ENCODE measurements around the gene ACP4. TPM values are rescaled to one million over a fixed set of nuclear protein-coding genes. Genes with fewer than 3 reads are reported as not detected.
A peak's percentile ranks its signal among the peaks of the same experiment; 100 is the strongest.

Gene ACP4
- total and polyA plus RNA-seq, 2 experiments from 2014 or later, result not detected

GRCh38 chr19:50838239-50838638 is 48.0 kb downstream of the ACP4 start:
- Histone ChIP-seq H3K9me2 (replicated peaks; ENCODE audit: insufficient read depth) (no peaks in the 10 kb centered on the region), H3K9me3 (ENCODE audit: low read depth) (no peaks in the 10 kb centered on the region), H2AFZ (no peak overlapping the region), H3K79me2 (no peaks in the 10 kb centered on the region), H3K36me3 (replicated peaks; ENCODE audit: insufficient read depth, low read depth) (no peaks in the 10 kb centered on the region), H3K27me3 (peaks cover 8% of the 10 kb centered on the region), H3K27ac (no peak overlapping the region), H4K20me1 (ENCODE audit: insufficient read depth, poor library complexity, severe bottlenecking) (no peaks in the 10 kb centered on the region), H3K4me2 (no peak overlapping the region), H3K4me1 (ENCODE audit: insufficient read depth) (peaks cover 6% of the 10 kb centered on the region), H3K4me3 (no peak overlapping the region)
- 23% methylated on average over 6 of the region's 6 CpGs for WGBS (ENCODE audit: low lambda C conversion rate, missing lambda C conversion rate)
- peak; percentile 10 for TF ChIP-seq CTCF (IDR thresholded peaks at IDR 0.05; ENCODE audit: poor library complexity)
- TF ChIP-seq EZH2phosphoT487 (IDR thresholded peaks at IDR 0.05; ENCODE audit: low read depth, severe bottlenecking, unreplicated experiment), result no peak
- DNase-seq (ENCODE audit: low spot score), result no peak

GRCh38 chr19:50839712-50840655 is 49.8 kb downstream of the ACP4 start:
- Histone ChIP-seq H3K79me2 (no peaks in the 10 kb centered on the region), H3K4me3 (no peak overlapping the region), H3K27me3 (peaks cover 14% of the 10 kb centered on the region), H4K20me1 (ENCODE audit: insufficient read depth, poor library complexity, severe bottlenecking) (no peaks in the 10 kb centered on the region), H2AFZ (no peak overlapping the region), H3K27ac (no peak overlapping the region), H3K36me3 (replicated peaks; ENCODE audit: insufficient read depth, low read depth) (no peaks in the 10 kb centered on the region), H3K9me3 (ENCODE audit: low read depth) (no peaks in the 10 kb centered on the region), H3K4me2 (no peak overlapping the region), H3K4me1 (ENCODE audit: insufficient read depth) (peaks cover 6% of the 10 kb centered on the region), H3K9me2 (replicated peaks; ENCODE audit: insufficient read depth) (no peaks in the 10 kb centered on the region)
- WGBS (ENCODE audit: low lambda C conversion rate, missing lambda C conversion rate), result 66% methylated on average over 10 of the region's 10 CpGs
- no peak for DNase-seq (ENCODE audit: low spot score)
- no peak for TF ChIP-seq EZH2 (IDR thresholded peaks at IDR 0.05; ENCODE audit: borderline replicate concordance)
- TF ChIP-seq CTCF (IDR thresholded peaks at IDR 0.05; ENCODE audit: poor library complexity), result no peak
- TF ChIP-seq EZH2phosphoT487 (IDR thresholded peaks at IDR 0.05; ENCODE audit: low read depth, severe bottlenecking, unreplicated experiment), result no peak

GRCh38 chr19:50842130-50842529 is 51.9 kb downstream of the ACP4 start:
- H3K4me2 ChIP-seq, result no peak overlapping the region
- no peaks in the 10 kb centered on the region for H3K9me3 ChIP-seq (ENCODE audit: low read depth)
- TF ChIP-seq EZH2 (IDR thresholded peaks at IDR 0.05; ENCODE audit: borderline replicate concordance) (no peak), CTCF (IDR thresholded peaks at IDR 0.05; ENCODE audit: poor library complexity) (no peak), EZH2phosphoT487 (IDR thresholded peaks at IDR 0.05; ENCODE audit: low read depth, severe bottlenecking, unreplicated experiment) (no peak)
- no peaks in the 10 kb centered on the region for H3K36me3 ChIP-seq (replicated peaks; ENCODE audit: insufficient read depth, low read depth)
- H3K27ac ChIP-seq, result no peak overlapping the region
- H3K4me1 ChIP-seq (ENCODE audit: insufficient read depth), result no peaks in the 10 kb centered on the region
- no peaks in the 10 kb centered on the region for H4K20me1 ChIP-seq (ENCODE audit: insufficient read depth, poor library complexity, severe bottlenecking)
- 58% methylated on average over 6 of the region's 6 CpGs for WGBS (ENCODE audit: low lambda C conversion rate, missing lambda C conversion rate)
- H2AFZ ChIP-seq, result no peak overlapping the region
- H3K79me2 ChIP-seq, result no peaks in the 10 kb centered on the region
- H3K27me3 ChIP-seq, result peaks cover 18% of the 10 kb centered on the region
- no peak for DNase-seq (ENCODE audit: low spot score)
- H3K9me2 ChIP-seq (replicated peaks; ENCODE audit: insufficient read depth), result no peaks in the 10 kb centered on the region
- no peak overlapping the region for H3K4me3 ChIP-seq

Measured in hepatocyte (in vitro differentiated cells).